Large intestine (tissue), 3 donors: ENCODE data around the gene OBSCN. TPM values are rescaled to one million over a fixed set of nuclear protein-coding genes. Genes with fewer than 3 reads are reported as not detected.
"Not testable (repeated sequence)": the region's sequence is repeated elsewhere in the genome, so short reads cannot be mapped to it uniquely, and the experiment has no call there.

Experiments used
- DNase-seq, 2 donors: peaks; one replicate each; pipeline versions ENCODE4 v3.0.0 to v3.0.0-alpha.2; 2013
- H3K27ac ChIP-seq: one replicate; pipeline ENCODE4 v1.5.1; 2013; ENCODE audit warnings: low read length
- H3K27me3 ChIP-seq: 2 replicates; pipeline ENCODE4 v1.6.1; 2013; ENCODE audit warnings: low read length; ENCODE audit not compliant: control insufficient read depth, insufficient read depth
- H3K36me3 ChIP-seq: 2 replicates; pipeline ENCODE4 v1.6.1; 2013; ENCODE audit warnings: low read length; ENCODE audit not compliant: control insufficient read depth, insufficient read depth
- H3K4me1 ChIP-seq: one replicate; pipeline ENCODE4 v1.6.1; 2013; ENCODE audit warnings: low read length; ENCODE audit not compliant: control insufficient read depth, insufficient read depth
- H3K4me3 ChIP-seq: one replicate; pipeline ENCODE4 v1.5.1; 2013; ENCODE audit warnings: low read length
- H3K9me3 ChIP-seq: one replicate; pipeline ENCODE4 v1.6.1; 2013; ENCODE audit warnings: mild to moderate bottlenecking, low read depth, low read length, moderate library complexity; ENCODE audit not compliant: control insufficient read depth
- WGBS: methylation state at CpG from one replicate; pipeline ENCODE4 v1.1.5; 2013; ENCODE audit warnings: low lambda C conversion rate; ENCODE audit not compliant: insufficient coverage; 5-methylcytosine and 5-hydroxymethylcytosine counted together
- polyA plus RNA-seq: library from polyadenylated mRNA; unstranded; fragments of 120-200 nt; gene quantifications from one replicate; pipeline ENCODE4 v1.2.1, GENCODE V29; 2013

The OBSCN gene
- polyA plus RNA-seq, 1 donor = 58.9 TPM

DNA sequence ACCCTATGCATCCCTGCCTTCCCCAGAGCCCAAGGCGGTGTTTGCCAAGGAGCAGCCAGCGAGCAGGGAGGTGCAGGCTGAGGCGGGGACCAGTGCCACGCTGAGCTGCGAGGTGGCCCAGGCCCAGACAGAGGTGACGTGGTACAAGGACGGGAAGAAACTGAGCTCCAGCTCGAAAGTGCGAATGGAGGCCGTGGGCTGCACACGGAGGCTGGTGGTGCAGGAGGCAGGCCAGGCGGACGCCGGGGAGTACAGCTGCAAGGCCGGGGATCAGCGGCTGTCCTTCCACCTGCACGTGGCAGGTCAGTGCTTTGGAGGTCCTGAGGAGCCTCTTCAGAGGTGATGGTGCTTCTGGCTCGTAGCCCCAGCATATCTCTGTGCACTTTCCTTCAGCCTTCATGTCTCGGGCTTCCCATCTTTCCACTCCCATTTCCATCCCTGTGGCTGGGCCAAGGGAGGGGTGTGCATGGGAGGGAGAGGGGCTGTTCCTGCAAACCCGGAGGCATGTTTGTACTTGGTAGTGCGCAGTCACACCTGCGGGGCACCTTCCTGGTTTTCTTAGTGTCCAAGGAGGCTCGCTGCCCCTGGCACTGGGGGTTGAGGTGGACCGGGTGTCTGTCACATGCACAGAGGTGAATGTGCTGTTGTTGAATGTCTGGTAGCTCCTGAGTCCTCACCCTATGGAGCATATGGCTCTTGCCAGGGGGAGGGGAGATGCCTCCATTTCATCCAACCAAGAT is 56.4 kb downstream of the OBSCN start:
- Histone ChIP-seq H3K4me3 (no peak overlapping the region), H3K27me3 (no peaks in the 10 kb centered on the region), H3K9me3 (peaks cover 5% of the 10 kb centered on the region), H3K4me1 (no peaks in the 10 kb centered on the region), H3K36me3 (peaks cover 6% of the 10 kb centered on the region), H3K27ac (no peak overlapping the region)
- no peak for DNase-seq
- WGBS = no CpG with 5 or more reads among the region's 24 CpGs

DNA sequence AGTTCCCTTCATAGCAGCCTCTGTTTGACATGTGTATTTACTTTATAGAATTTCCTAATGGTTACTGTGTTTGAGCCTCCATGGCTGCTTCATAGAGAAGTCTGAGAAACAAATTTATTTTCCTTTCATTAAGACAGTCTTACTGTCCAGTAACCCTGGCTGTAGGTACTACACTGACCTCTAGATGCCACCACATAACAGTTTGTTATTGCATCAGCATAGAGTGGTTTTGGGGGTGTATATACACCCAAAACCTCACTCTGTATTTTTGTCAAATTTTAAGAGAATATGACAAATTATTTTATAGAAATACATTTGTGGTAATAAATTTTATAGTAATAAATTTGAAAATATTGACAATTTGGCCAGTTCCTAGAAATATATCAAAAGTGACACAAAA is 57.3 kb downstream of the OBSCN start:
- H3K27ac ChIP-seq = no peak overlapping the region
- no peaks in the 10 kb centered on the region for H3K27me3 ChIP-seq
- peaks cover 5% of the 10 kb centered on the region for H3K9me3 ChIP-seq
- H3K4me1 ChIP-seq = no peaks in the 10 kb centered on the region
- no peak for DNase-seq
- H3K36me3 ChIP-seq = peaks cover 6% of the 10 kb centered on the region
- H3K4me3 ChIP-seq = no peak overlapping the region

DNA sequence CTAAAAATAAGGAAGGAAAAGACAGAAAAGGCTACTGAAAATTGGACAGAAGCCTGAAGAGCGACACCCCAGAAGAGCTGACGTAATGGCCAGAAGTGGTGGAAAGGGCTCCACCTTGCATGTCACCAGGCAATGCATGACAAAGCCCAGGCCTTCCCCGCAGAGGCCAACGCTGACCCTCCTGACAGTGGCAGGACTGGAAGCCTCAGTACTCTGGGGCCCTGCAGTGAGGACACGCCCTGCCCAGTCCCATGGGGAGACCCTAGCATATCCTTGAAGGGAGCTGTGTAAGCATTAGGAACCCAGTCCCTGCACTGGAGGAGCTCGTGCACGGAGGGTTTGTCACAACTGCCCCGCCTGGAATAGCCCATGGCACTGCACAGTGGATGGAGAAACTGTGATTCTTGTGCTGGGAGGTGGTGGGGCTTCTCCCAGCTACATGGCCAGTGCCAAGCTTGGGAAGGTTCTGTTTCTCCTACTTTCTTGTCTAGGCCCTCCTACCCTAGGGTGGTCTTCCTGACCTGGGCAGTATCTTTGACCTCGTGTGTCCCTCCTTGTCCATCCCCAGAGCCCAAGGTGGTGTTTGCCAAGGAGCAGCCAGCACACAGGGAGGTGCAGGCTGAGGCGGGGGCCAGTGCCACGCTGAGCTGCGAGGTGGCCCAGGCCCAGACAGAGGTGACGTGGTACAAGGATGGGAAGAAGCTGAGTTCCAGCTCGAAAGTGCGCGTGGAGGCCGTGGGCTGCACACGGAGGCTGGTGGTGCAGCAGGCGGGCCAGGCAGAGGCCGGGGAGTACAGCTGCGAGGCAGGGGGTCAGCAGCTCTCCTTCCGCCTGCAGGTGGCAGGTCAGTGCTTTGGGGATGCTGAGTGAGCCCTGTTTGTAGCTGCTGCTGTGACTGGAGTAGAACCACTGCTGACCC is 60.4 kb downstream of the OBSCN start:
- Histone ChIP-seq H3K4me3 (no peak overlapping the region), H3K9me3 (no peaks in the 10 kb centered on the region), H3K4me1 (no peaks in the 10 kb centered on the region), H3K36me3 (peaks cover 6% of the 10 kb centered on the region), H3K27me3 (no peaks in the 10 kb centered on the region), H3K27ac (no peak overlapping the region)
- DNase-seq = no peak
- no CpG with 5 or more reads among the region's 22 CpGs for WGBS

DNA sequence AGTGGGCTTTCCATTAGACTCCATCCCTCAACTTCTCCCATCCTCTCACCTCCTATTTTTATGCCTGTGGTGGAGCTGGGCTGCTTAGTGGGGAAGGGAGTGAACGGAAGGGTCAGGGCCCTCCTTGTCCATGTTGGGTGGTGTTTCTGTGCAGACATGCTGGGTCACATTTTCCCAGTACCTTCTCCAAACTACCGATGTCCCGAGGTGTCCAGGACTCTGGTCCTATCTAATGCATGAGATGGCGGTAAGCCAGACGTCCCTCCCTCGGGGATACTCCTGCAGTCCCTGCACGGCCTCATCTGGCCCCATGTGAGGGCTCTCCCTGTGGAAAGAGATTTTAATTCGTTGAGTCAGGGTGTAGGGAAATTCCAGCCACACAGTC is 61.0 kb downstream of the OBSCN start:
- Histone ChIP-seq H3K27ac (no peak overlapping the region), H3K4me3 (no peak overlapping the region), H3K36me3 (peaks cover 6% of the 10 kb centered on the region), H3K27me3 (no peaks in the 10 kb centered on the region), H3K4me1 (no peaks in the 10 kb centered on the region), H3K9me3 (no peaks in the 10 kb centered on the region)
- DNase-seq = no peak
- no CpG with 5 or more reads among the region's 8 CpGs for WGBS

DNA sequence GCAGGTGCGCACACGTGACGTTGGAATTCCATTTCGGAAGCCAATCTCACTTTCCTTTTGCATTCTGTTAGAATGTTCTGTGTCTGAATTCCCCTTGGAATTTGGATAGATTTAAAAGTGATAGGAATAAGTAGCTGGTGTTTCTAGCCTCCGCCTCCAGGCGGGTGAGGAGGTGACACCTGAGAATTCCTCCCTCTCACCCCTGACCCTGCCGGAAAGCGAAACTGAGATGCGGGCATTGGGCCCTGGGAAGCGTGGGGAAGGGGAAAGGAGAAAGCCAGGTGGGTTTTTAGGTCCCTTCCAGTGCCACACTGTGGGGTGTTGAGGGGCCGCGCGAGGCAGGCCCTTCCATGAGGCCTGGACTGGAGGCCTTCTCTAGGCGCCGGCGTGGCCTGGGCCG is 61.6 kb downstream of the OBSCN start:
- not testable (repeated sequence) for H3K36me3 ChIP-seq, H3K9me3 ChIP-seq, H3K4me1 ChIP-seq, H3K27me3 ChIP-seq, DNase-seq, H3K27ac ChIP-seq, H3K4me3 ChIP-seq
- 91% methylated on average over 4 of the region's 17 CpGs for WGBS

DNA sequence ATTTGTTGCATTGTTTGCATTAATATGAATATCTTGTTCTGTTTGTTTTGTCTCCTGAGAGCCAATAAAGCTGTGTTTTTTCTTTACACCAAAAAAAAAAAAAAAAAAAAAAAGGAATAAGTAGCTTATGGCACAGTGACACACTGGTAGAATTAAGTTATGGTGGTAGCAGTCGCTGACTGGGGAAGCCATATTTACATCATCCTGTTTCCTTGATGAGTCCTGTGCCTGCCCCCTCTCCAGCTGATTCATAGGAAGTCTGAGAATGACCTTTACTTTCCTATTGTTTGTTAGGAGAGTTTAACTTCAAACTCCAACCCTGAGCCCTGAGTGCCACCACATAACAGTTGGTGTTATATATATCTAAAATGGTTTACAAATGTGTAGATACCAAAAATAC is 62.2 kb downstream of the OBSCN start:
- Histone ChIP-seq H3K36me3 (peaks cover 9% of the 10 kb centered on the region), H3K9me3 (no peaks in the 10 kb centered on the region), H3K4me3 (no peak overlapping the region), H3K4me1 (no peaks in the 10 kb centered on the region), H3K27ac (no peak overlapping the region), H3K27me3 (no peaks in the 10 kb centered on the region)
- WGBS = no CpG with 5 or more reads among the region's 1 CpG
- no peak for DNase-seq

DNA sequence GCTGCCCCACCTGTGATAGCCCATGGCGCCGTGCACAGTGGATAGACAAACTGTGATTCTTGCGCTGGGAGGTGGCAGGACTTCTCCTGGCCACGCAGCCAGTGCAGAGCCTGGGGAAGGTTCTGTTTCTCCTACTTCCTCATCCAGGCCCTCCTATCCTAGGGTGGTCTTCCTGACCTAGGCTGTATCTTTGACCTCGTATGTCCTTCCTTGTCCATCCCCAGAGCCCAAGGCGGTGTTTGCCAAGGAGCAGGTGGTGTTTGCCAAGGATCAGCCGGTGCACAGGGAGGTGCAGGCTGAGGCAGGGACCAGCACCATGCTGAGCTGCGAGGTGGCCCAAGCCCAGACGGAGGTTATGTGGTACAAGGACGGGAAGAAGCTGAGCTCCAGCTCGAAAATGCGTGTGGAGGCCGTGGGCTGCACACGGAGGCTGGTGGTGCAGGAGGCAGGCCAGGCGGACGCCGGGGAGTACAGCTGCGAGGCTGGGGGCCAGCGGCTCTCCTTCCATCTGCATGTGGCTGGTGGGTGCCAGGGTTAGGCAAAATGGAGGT is 63.9 kb downstream of the OBSCN start:
- Histone ChIP-seq H3K4me1 (peaks cover 8% of the 10 kb centered on the region), H3K4me3 (no peak overlapping the region), H3K36me3 (peaks cover 9% of the 10 kb centered on the region), H3K9me3 (peaks cover 8% of the 10 kb centered on the region), H3K27ac (no peak overlapping the region), H3K27me3 (no peaks in the 10 kb centered on the region)
- DNase-seq = no peak
- WGBS = 80% methylated on average over 2 of the region's 19 CpGs

DNA sequence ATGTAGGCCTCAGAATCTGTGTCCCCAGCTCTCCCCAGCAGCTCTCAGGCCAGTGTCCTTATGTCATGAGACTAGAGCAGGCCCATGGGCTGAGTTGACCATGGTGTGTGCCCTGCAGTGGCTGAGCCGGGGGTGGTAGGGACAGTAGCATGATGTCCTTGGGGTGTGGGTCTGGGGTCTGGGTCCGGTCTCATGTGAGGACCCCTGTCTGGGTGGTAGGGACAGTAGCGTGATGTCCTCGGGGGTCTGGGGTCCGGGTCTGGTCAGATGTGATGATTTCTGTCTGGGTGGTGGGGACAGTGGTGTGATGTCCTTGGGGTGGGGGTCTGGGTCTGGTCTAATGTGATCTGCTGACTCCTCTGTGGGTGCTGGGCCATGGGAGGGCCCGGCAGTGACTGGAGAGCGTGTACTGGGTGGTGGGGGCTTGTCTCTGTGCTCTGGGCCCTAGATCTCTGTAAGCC is 64.5 kb downstream of the OBSCN start:
- Histone ChIP-seq H3K4me1 (peaks cover 8% of the 10 kb centered on the region), H3K4me3 (no peak overlapping the region), H3K9me3 (peaks cover 8% of the 10 kb centered on the region), H3K27ac (no peak overlapping the region), H3K27me3 (no peaks in the 10 kb centered on the region), H3K36me3 (peaks cover 9% of the 10 kb centered on the region)
- DNase-seq = no peak
- WGBS = no CpG with 5 or more reads among the region's 7 CpGs

DNA sequence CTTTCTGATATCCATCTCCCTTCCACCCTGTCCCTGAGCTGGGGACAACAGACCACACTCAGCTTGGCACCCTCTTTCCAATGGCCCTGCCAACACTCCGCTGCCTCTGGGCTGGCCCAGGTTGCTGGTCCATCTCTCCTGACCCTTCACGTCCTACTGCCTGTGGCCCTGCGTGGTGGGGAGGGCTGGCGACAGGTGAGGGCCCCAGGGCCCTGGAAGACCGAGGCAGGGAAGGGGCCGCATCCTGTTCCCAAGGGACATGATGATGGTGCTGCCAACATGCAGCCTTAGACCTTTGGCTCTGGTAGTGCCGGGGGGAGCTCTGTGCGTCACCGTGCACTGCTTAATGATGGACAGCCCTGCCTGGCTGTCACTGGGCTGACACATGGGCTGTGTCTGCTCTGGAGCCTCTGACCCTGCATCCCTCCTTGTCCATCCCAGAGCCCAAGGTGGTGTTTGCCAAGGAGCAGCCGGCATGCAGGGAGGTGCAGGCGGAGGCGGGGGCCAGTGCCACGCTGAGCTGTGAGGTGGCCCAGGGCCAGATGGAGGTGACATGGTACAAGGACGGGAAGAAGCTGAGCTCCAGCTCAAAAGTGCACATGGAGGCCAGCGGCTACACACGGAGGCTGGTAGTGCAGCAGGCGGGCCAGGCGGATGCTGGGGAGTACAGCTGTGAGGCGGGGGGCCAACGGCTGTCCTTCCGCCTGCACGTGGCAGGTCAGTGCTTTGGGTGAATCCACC is 65.2 kb downstream of the OBSCN start:
- no peak for DNase-seq
- Histone ChIP-seq H3K27me3 (no peaks in the 10 kb centered on the region), H3K27ac (no peak overlapping the region), H3K4me1 (peaks cover 8% of the 10 kb centered on the region), H3K36me3 (peaks cover 8% of the 10 kb centered on the region), H3K4me3 (no peak overlapping the region), H3K9me3 (peaks cover 8% of the 10 kb centered on the region)
- no CpG with 5 or more reads among the region's 22 CpGs for WGBS
